GM19452 (cell line): ENCODE results near the gene PDGFB.

Experiments used
- ATAC-seq: cut with Tn5 transposase; IDR thresholded peaks from one replicate; pipeline ENCODE4 v1.9.1; 2021; ENCODE audit not compliant: unreplicated experiment

Gene PDGFB

GRCh38 chr22:39240831-39241793 lies 3.7 kb downstream of the PDGFB start:
- ATAC-seq, result no peak

- ATAC-seq, result no peak
Measured at GRCh38 chr22:39239561-39240423, 5.0 kb downstream of the PDGFB start.

GRCh38 chr22:39238966-39239505 lies 5.7 kb downstream of the PDGFB start:
- ATAC-seq, result no peak

GRCh38 chr22:39238561-39238960 lies 6.2 kb downstream of the PDGFB start:
- ATAC-seq, result no peak

GRCh38 chr22:39238101-39238466 lies 6.7 kb downstream of the PDGFB start:
- ATAC-seq, result no peak

GRCh38 chr22:39237318-39238100 lies 7.3 kb downstream of the PDGFB start:
- ATAC-seq, result no peak

GRCh38 chr22:39236321-39237317 lies 8.2 kb downstream of the PDGFB start:
- peak; percentile 47 for ATAC-seq

- no peak for ATAC-seq
Measured at GRCh38 chr22:39234867-39235687, 9.7 kb downstream of the PDGFB start.

- no peak for ATAC-seq
Measured at GRCh38 chr22:39234472-39234787, 10.4 kb downstream of the PDGFB start.

- ATAC-seq, result no peak
Measured at GRCh38 chr22:39233710-39234471, 10.9 kb downstream of the PDGFB start.

- ATAC-seq, result no peak
Measured at GRCh38 chr22:39232806-39233709, 11.7 kb downstream of the PDGFB start.

GRCh38 chr22:39232246-39232645 lies 12.5 kb downstream of the PDGFB start:
- ATAC-seq, result no peak

- ATAC-seq, result no peak
Measured at GRCh38 chr22:39231197-39231950, 13.4 kb downstream of the PDGFB start.

GRCh38 chr22:39230261-39231196 lies 14.3 kb downstream of the PDGFB start:
- ATAC-seq, result no peak

GRCh38 chr22:39229688-39230260 lies 15.0 kb downstream of the PDGFB start:
- no peak for ATAC-seq
